H1 (cell line): Measurements from ENCODE around the gene RREB1. TPM values are rescaled to one million over a fixed set of nuclear protein-coding genes. Genes with fewer than 3 reads are reported as not detected.

ENCODE experiments used
- CTCF ChIA-PET: fragments of 300-600 bp; sonication (Branson Sonifier 250); formaldehyde crosslinking; loops from one replicate; lab custom pipeline; 2021; ENCODE audit not compliant: partially characterized antibody; lab: Charles Lee
- POLR2A ChIA-PET: fragments of 300-600 bp; sonication (Branson Sonifier 250); formaldehyde crosslinking; loops from one replicate; lab custom pipeline; 2021; ENCODE audit warnings: inconsistent platforms; ENCODE audit not compliant: partially characterized antibody; lab: Charles Lee
- DNase-seq, 2 experiments: peaks; one replicate each; pipeline versions ENCODE4 v3.0.0 to v3.0.0-alpha.2; 2010 to 2022; ENCODE audit warnings: low spot score in 2 of 2, low read depth in 1 of 2, mixed read lengths in 1 of 2
- FAIRE-seq: peaks from 2 replicates; lab custom pipeline; 2011; peaks lifted over from hg19 to GRCh38; lab: Jason Lieb, UNC
- H2AFZ ChIP-seq: 2 replicates; pipeline ENCODE4 v1.8.1; 2012; ENCODE audit warnings: low read length, inconsistent platforms
- H2AK5ac ChIP-seq: 2 replicates; pipeline ENCODE4 v1.6.1; 2013; ENCODE audit warnings: low read depth, low read length
- H2BK120ac ChIP-seq: replicated peaks from 2 replicates; pipeline ENCODE3; 2013; ENCODE audit warnings: low read depth, low read length, inconsistent platforms
- H2BK12ac ChIP-seq: 2 replicates; pipeline ENCODE4 v1.6.1; 2013; ENCODE audit warnings: low read depth, low read length
- H2BK15ac ChIP-seq: 2 replicates; pipeline ENCODE4 v1.6.1; 2013; ENCODE audit warnings: low read length
- H2BK20ac ChIP-seq: 2 replicates; pipeline ENCODE4 v1.6.1; 2013; ENCODE audit warnings: low read length
- H2BK5ac ChIP-seq: 2 replicates; pipeline ENCODE4 v1.6.1; 2013; ENCODE audit warnings: low read depth, low read length
- H3K14ac ChIP-seq: 2 replicates; pipeline ENCODE4 v1.6.1; 2013; ENCODE audit warnings: inconsistent platforms; ENCODE audit not compliant: insufficient read length
- H3K18ac ChIP-seq: 2 replicates; pipeline ENCODE4 v1.6.1; 2013; ENCODE audit warnings: low read length; ENCODE audit errors: extremely low read depth
- H3K23ac ChIP-seq: 2 replicates; pipeline ENCODE4 v1.6.1; 2013; ENCODE audit warnings: inconsistent platforms; ENCODE audit not compliant: insufficient read length
- H3K23me2 ChIP-seq: 2 replicates; pipeline ENCODE4 v1.6.1; 2013; ENCODE audit warnings: low read depth, low read length
- H3K27ac ChIP-seq: 2 replicates; pipeline ENCODE4 v1.6.1; 2011; ENCODE audit warnings: low read depth, low read length, inconsistent platforms
- H3K27me3 ChIP-seq, 4 experiments: replicated peaks in 1 of 4; 1 replicate in 1 of 4; 2 replicates in 3 of 4; pipeline versions ENCODE4 v1.6.1 to v1.8.1; 2011 to 2013; ENCODE audit warnings: low read length in 3 of 4, mild to moderate bottlenecking in 3 of 4, inconsistent platforms in 2 of 4, mixed read lengths in 2 of 4, moderate library complexity in 1 of 4; ENCODE audit not compliant: control insufficient read depth in 3 of 4, insufficient read depth in 3 of 4; ENCODE audit errors: extremely low read depth in 1 of 4
- H3K36me3 ChIP-seq, 4 experiments: 2 replicates each; pipeline versions ENCODE4 v1.6.1 to v1.8.1; 2011 to 2013; ENCODE audit warnings: mild to moderate bottlenecking in 4 of 4, low read length in 3 of 4, moderate library complexity in 2 of 4, control low read depth in 1 of 4, inconsistent platforms in 1 of 4; ENCODE audit not compliant: insufficient read depth in 4 of 4, control insufficient read depth in 2 of 4
- H3K4ac ChIP-seq: replicated peaks from 2 replicates; pipeline ENCODE3; 2013; ENCODE audit warnings: low read length, low read depth, mixed read lengths, inconsistent platforms; ENCODE audit not compliant: insufficient read length
- H3K4me1 ChIP-seq, 4 experiments: replicated peaks in 1 of 4; 1 replicate in 1 of 4; 2 replicates in 3 of 4; pipeline versions ENCODE4 v1.6.1 to v1.8.1; 2011 to 2013; ENCODE audit warnings: low read length in 3 of 4, inconsistent platforms in 2 of 4, mixed read lengths in 1 of 4; ENCODE audit not compliant: insufficient read depth in 4 of 4, control insufficient read depth in 3 of 4
- H3K4me2 ChIP-seq, 2 experiments: 2 replicates each; pipeline versions ENCODE4 v1.6.1 to v1.8.1; 2011 to 2013; ENCODE audit warnings: low read depth in 2 of 2, low read length in 2 of 2, control low read depth in 1 of 2, inconsistent platforms in 1 of 2, mild to moderate bottlenecking in 1 of 2; ENCODE audit not compliant: insufficient read depth in 1 of 2
- H3K4me3 ChIP-seq, 4 experiments: fragments of 200-600, 300-600 bp in 1 of 4; sonication (generic), shearing (Covaris generic), sonication (Bioruptor Twin) in 1 of 4; 2 replicates each; pipeline versions ENCODE4 v1.5.1 to v1.8.1; 2011 to 2016; ENCODE audit warnings: low read length in 4 of 4, low read depth in 3 of 4, control low read depth in 2 of 4, inconsistent platforms in 2 of 4, mild to moderate bottlenecking in 2 of 4, mixed read lengths in 1 of 4, moderate library complexity in 1 of 4; ENCODE audit not compliant: insufficient read depth in 2 of 4; ENCODE audit errors: extremely low read depth in 1 of 4
- H3K56ac ChIP-seq: replicated peaks from 2 replicates; pipeline ENCODE3; 2013; ENCODE audit warnings: low read depth, mild to moderate bottlenecking, mixed read lengths, low read length, inconsistent platforms; ENCODE audit not compliant: insufficient read length
- H3K79me1 ChIP-seq: 2 replicates; pipeline ENCODE4 v1.6.1; 2013; ENCODE audit warnings: low read depth, low read length, control low read depth
- H3K79me2 ChIP-seq, 2 experiments: 2 replicates each; pipeline versions ENCODE4 v1.6.1 to v1.8.1; 2012 to 2013; ENCODE audit warnings: low read length in 2 of 2, mild to moderate bottlenecking in 2 of 2, inconsistent platforms in 1 of 2; ENCODE audit not compliant: insufficient read depth in 2 of 2, control insufficient read depth in 1 of 2
- H3K9ac ChIP-seq, 4 experiments: replicated peaks in 1 of 4; 1 replicate in 1 of 4; 2 replicates in 3 of 4; pipeline versions ENCODE4 v1.6.1 to v1.8.1; 2011 to 2013; ENCODE audit warnings: low read depth in 3 of 4, low read length in 3 of 4, control low read depth in 2 of 4, mild to moderate bottlenecking in 2 of 4, moderate library complexity in 2 of 4, inconsistent platforms in 1 of 4; ENCODE audit errors: extremely low read depth in 1 of 4
- H3K9me3 ChIP-seq, 2 experiments: 2 replicates each; pipeline versions ENCODE4 v1.6.1 to v1.8.1; 2012 to 2013; ENCODE audit warnings: mild to moderate bottlenecking in 2 of 2, moderate library complexity in 2 of 2, control low read depth in 1 of 2, inconsistent platforms in 1 of 2, low read depth in 1 of 2, low read length in 1 of 2, mixed read lengths in 1 of 2; ENCODE audit not compliant: insufficient read depth in 2 of 2
- H4K20me1 ChIP-seq, 2 experiments: replicated peaks in 1 of 2; 2 replicates each; pipeline versions ENCODE3 to v1.8.1; 2011 to 2013; ENCODE audit warnings: inconsistent platforms in 2 of 2, low read length in 2 of 2, mild to moderate bottlenecking in 1 of 2; ENCODE audit not compliant: insufficient read depth in 2 of 2, control insufficient read depth in 1 of 2
- H4K5ac ChIP-seq: 2 replicates; pipeline ENCODE4 v1.6.1; 2013; ENCODE audit warnings: low read length, low read depth, mixed read lengths, inconsistent platforms; ENCODE audit not compliant: insufficient read length
- H4K8ac ChIP-seq: 2 replicates; pipeline ENCODE4 v1.8.0; 2013; ENCODE audit warnings: mild to moderate bottlenecking, moderate library complexity, low read length, inconsistent platforms; ENCODE audit not compliant: insufficient read depth; ENCODE audit errors: extremely low read depth
- H4K91ac ChIP-seq: replicated peaks from 2 replicates; pipeline ENCODE3; 2013; ENCODE audit warnings: low read length, mixed read lengths, inconsistent platforms; ENCODE audit not compliant: insufficient read length
- CBX8 ChIP-seq: fragments of 300-800, 300-1000 bp; sonication (generic); IDR thresholded peaks from 2 replicates; pipeline ENCODE4 v1.7.1; 2016; ENCODE audit warnings: low read depth, low read length, borderline replicate concordance
- CEBPB ChIP-seq: IDR thresholded peaks from 2 replicates; pipeline ENCODE4 v1.6.1; 2012; ENCODE audit warnings: low read depth, low read length
- CHD2 ChIP-seq: IDR thresholded peaks from 2 replicates; pipeline ENCODE4 v1.6.1; 2012; ENCODE audit warnings: low read length, improper control_type of control experiment
- GABPA ChIP-seq: IDR thresholded peaks from 2 replicates; pipeline ENCODE4 v1.6.1; 2011; ENCODE audit warnings: mild to moderate bottlenecking, low read length, moderate library complexity, borderline replicate concordance; ENCODE audit not compliant: insufficient read depth
- HDAC2 ChIP-seq, 2 experiments: fragments of 300-600 bp in 1 of 2; sonication (generic) in 1 of 2; IDR thresholded peaks; 2 replicates each; pipeline ENCODE4 v1.6.1; 2011 to 2012; ENCODE audit warnings: low read depth in 2 of 2, low read length in 2 of 2, mild to moderate bottlenecking in 2 of 2, moderate library complexity in 2 of 2, borderline replicate concordance in 1 of 2, inconsistent platforms in 1 of 2
- KDM1A ChIP-seq: fragments of 200-600, 300-600 bp; sonication (generic); IDR thresholded peaks from 2 replicates; pipeline ENCODE4 v1.7.1; 2016; ENCODE audit warnings: mild to moderate bottlenecking, low read length, borderline replicate concordance
- KDM5A ChIP-seq: fragments of 200-600 bp; IDR thresholded peaks from 2 replicates; pipeline ENCODE4 v1.7.1; 2012; ENCODE audit warnings: mild to moderate bottlenecking, low read length, inconsistent platforms, mixed read lengths
- RAD21 ChIP-seq, 2 experiments: IDR thresholded peaks in 1 of 2; conservative IDR thresholded peaks in 1 of 2; 2 replicates each; pipeline ENCODE4 v1.6.1; 2011; ENCODE audit warnings: low read depth in 2 of 2, low read length in 2 of 2, improper control_type of control experiment in 1 of 2, inconsistent platforms in 1 of 2, mild to moderate bottlenecking in 1 of 2, moderate library complexity in 1 of 2
- SIRT6 ChIP-seq: IDR thresholded peaks from one replicate; pipeline ENCODE4 v1.7.1; 2012; ENCODE audit warnings: low read length, inconsistent platforms
- SIX5 ChIP-seq: IDR thresholded peaks from 2 replicates; pipeline ENCODE4 v1.6.1; 2011; ENCODE audit warnings: mild to moderate bottlenecking, low read depth, low read length
- SRF ChIP-seq: IDR thresholded peaks from 2 replicates; pipeline ENCODE4 v1.6.1; 2011; ENCODE audit warnings: mild to moderate bottlenecking, low read depth, low read length, moderate library complexity
- WGBS, 2 experiments: shearing (Covaris generic) in 1 of 2; methylation state at CpG; one replicate each; pipeline versions ENCODE4 v1.1.6 to v1.1.7; 2013 to 2015; ENCODE audit warnings: low lambda C conversion rate in 2 of 2, mixed read lengths in 2 of 2, inconsistent platforms in 1 of 2, low coverage in 1 of 2, missing lambda C conversion rate in 1 of 2; ENCODE audit not compliant: insufficient replicate concordance in 2 of 2, insufficient coverage in 1 of 2, insufficient read length in 1 of 2; ENCODE audit errors: extremely low coverage in 1 of 2, missing lambda C conversion rate in 1 of 2; 5-methylcytosine and 5-hydroxymethylcytosine counted together
- polyA plus RNA-seq, 7 experiments: library from polyadenylated mRNA; depleted of rRNA in 3 of 7; stranded (reverse) in 5 of 7; unstranded in 2 of 7; fragments of >200 nt in 5 of 7; fragments of 200-250 nt in 2 of 7; gene quantifications; 1 replicate in 5 of 7; 2 replicates in 1 of 7; 4 replicates in 1 of 7; pipeline versions ENCODE4 v1.2.1 to v1.2.3, GENCODE V29; 2011 to 2013; ENCODE audit warnings: missing spikeins in 2 of 7, mixed read lengths in 2 of 7
- total RNA-seq: library from RNA; stranded (reverse); fragmentation: NEBNext Ultra II Directional; extraction: Animal tissue kit (Norgen Biotek cat#: 25700); gene quantifications from 2 replicates; pipeline ENCODE4 v1.2.1, GENCODE V29; 2021
- TF ChIP-seq, protein P1 (sequence below): IDR thresholded peaks from 2 replicates; pipeline ENCODE4 v1.6.1; 2012; ENCODE audit warnings: inconsistent platforms

Gene RREB1
- total and polyA plus RNA-seq, 2 of the 8 experiments (the other 6 are each of a cell fraction or from before 2014, with no cell fraction given) = 3.9 to 34.7 TPM

GRCh38 chr6:7292596-7293255 is 185.0 kb downstream of the RREB1 start:
- no peaks in the 10 kb centered on the region for H3K27me3 ChIP-seq
- FAIRE-seq = no peak
- H2AFZ ChIP-seq = no peak overlapping the region
- H2BK120ac ChIP-seq = no peak overlapping the region
- POLR2A ChIA-PET = interaction anchor here (1.0 to 2.0 kb wide), 3 partner anchors 8 to 21 kb away, joined by 3 to 8 read pairs (median 4); partner anchors contain the start of gene SSR1
- no peaks in the 10 kb centered on the region for H3K4me1 ChIP-seq
- no peak overlapping the region for H2BK20ac ChIP-seq
- no peak overlapping the region for H2BK5ac ChIP-seq
- H4K91ac ChIP-seq = no peak overlapping the region
- no peaks in the 10 kb centered on the region; the same call in 1 of the 2 replicates for H3K79me1 ChIP-seq
- no peak overlapping the region for H2BK15ac ChIP-seq
- H3K18ac ChIP-seq = no peak overlapping the region
- no peaks in the 10 kb centered on the region for H4K20me1 ChIP-seq
- no peak overlapping the region for H2AK5ac ChIP-seq
- H3K56ac ChIP-seq = no peak overlapping the region
- no peak overlapping the region for H3K4me2 ChIP-seq
- no peaks in the 10 kb centered on the region for H3K23me2 ChIP-seq
- no peak overlapping the region for H2BK12ac ChIP-seq
- no peak overlapping the region for H3K14ac ChIP-seq
- no peak overlapping the region for H3K9ac ChIP-seq
- H3K79me2 ChIP-seq = no peaks in the 10 kb centered on the region
- WGBS, 2 experiments = 89% methylated on average over 6 of the region's 6 CpGs; no CpG with 5 or more reads in 1 of the 2 experiments
- DNase-seq = no peak
- H3K23ac ChIP-seq = no peak overlapping the region
- TF ChIP-seq KDM5A (no peak), SIRT6 (no peak), CEBPB (no peak), GABPA (no peak), HDAC2 (IDR thresholded peaks at IDR 0.05; ENCODE audit: borderline replicate concordance in 1 of 2, low read depth in 2 of 2, low read length in 2 of 2) (no peak), CHD2 (no peak), RAD21 (IDR thresholded peaks at IDR 0.05 in 1 of 2, conservative IDR thresholded peaks at IDR 0.05 in 1 of 2; ENCODE audit: low read depth in 2 of 2, low read length in 2 of 2) (no peak), SRF (no peak), SIX5 (no peak), KDM1A (no peak), CBX8 (no peak)
- TF ChIP-seq, protein P1, sequence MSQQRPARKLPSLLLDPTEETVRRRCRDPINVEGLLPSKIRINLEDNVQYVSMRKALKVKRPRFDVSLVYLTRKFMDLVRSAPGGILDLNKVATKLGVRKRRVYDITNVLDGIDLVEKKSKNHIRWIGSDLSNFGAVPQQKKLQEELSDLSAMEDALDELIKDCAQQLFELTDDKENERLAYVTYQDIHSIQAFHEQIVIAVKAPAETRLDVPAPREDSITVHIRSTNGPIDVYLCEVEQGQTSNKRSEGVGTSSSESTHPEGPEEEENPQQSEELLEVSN = no peak
- TF ChIP-seq, all 59 proteins: peak for 0
- Histone ChIP-seq H4K8ac (no peak overlapping the region), H4K5ac (no peak overlapping the region), H3K27ac (no peak overlapping the region), H3K9me3 (no peaks in the 10 kb centered on the region), H3K36me3 (peaks cover 7 to 78% (median 30%) of the 10 kb centered on the region in 4 experiments; a peak in 6 of 8 replicates), H3K4ac (no peak overlapping the region), H3K4me3 (no peak overlapping the region)
- CTCF ChIA-PET = interaction anchor here (0.5 to 2.4 kb wide), 4 partner anchors 17 to 132 kb away, joined by 3 to 9 read pairs (median 3); no protein-coding TSS in a partner anchor
